Central memory CD4-positive, alpha-beta T cell (primary cell): ENCODE results near the gene FOXF2.
A peak's percentile ranks its signal among the peaks of the same experiment; 100 is the strongest.

ENCODE experiments used
- DNase-seq: peaks from one replicate; pipeline ENCODE4 v3.0.0; 2022

Gene FOXF2

GRCh38 chr6:1415416-1416063 is 26.2 kb downstream of the FOXF2 start:
- no peak for DNase-seq

- no peak for DNase-seq
Measured at GRCh38 chr6:1416191-1416760, 26.9 kb downstream of the FOXF2 start.

GRCh38 chr6:1416820-1417219 is 27.4 kb downstream of the FOXF2 start:
- DNase-seq: no peak

- no peak for DNase-seq
Measured at GRCh38 chr6:1417718-1418117, 28.3 kb downstream of the FOXF2 start.

- no peak for DNase-seq
Measured at GRCh38 chr6:1418471-1419191, 29.3 kb downstream of the FOXF2 start.

- DNase-seq: no peak
Measured at GRCh38 chr6:1420382-1420781, 31.0 kb downstream of the FOXF2 start.

- no peak for DNase-seq
Measured at GRCh38 chr6:1422290-1422689, 32.9 kb downstream of the FOXF2 start.

- no peak for DNase-seq
Measured at GRCh38 chr6:1423578-1423977, 34.2 kb downstream of the FOXF2 start.

- no peak for DNase-seq
Measured at GRCh38 chr6:1424306-1424927, 35.0 kb downstream of the FOXF2 start.

- no peak for DNase-seq
Measured at GRCh38 chr6:1426416-1426815, 37.0 kb downstream of the FOXF2 start.

- DNase-seq: no peak
Measured at GRCh38 chr6:1435806-1436205, 46.4 kb downstream of the FOXF2 start.

GRCh38 chr6:1436334-1437306 is 47.2 kb downstream of the FOXF2 start:
- peak; percentile 32 for DNase-seq

- no peak for DNase-seq
Measured at GRCh38 chr6:1437553-1438406, 48.4 kb downstream of the FOXF2 start.

- no peak for DNase-seq
Measured at GRCh38 chr6:1438471-1438881, 49.1 kb downstream of the FOXF2 start.

- DNase-seq: no peak
Measured at GRCh38 chr6:1439349-1439748, 50.0 kb downstream of the FOXF2 start.

- DNase-seq: no peak
Measured at GRCh38 chr6:1442929-1443328, 53.6 kb downstream of the FOXF2 start.
